ENCODE data around the gene GAMT.

Gene GAMT

GRCh38 chr19:1399745-1400144, 1.6 kb downstream of the GAMT start:
- ATAC-seq = no peak

- no peak for ATAC-seq
These were observed 2.3 kb downstream of the GAMT start for GRCh38 chr19:1399079-1399478.

GRCh38 chr19:1397838-1398237, 3.5 kb downstream of the GAMT start:
- ATAC-seq = no peak

- ATAC-seq = no peak
These were observed 4.3 kb downstream of the GAMT start for GRCh38 chr19:1396768-1397679.

- ATAC-seq = no peak
These were observed 5.1 kb downstream of the GAMT start for GRCh38 chr19:1396019-1396767.

GRCh38 chr19:1395194-1396018, 5.9 kb downstream of the GAMT start:
- ATAC-seq = no peak

GRCh38 chr19:1394252-1395193, 6.8 kb downstream of the GAMT start:
- ATAC-seq = no peak

- ATAC-seq = no peak
These were observed 7.5 kb downstream of the GAMT start for GRCh38 chr19:1393841-1394240.

- ATAC-seq = no peak
These were observed 8.3 kb downstream of the GAMT start for GRCh38 chr19:1392939-1393530.

GRCh38 chr19:1392407-1392806, 8.9 kb downstream of the GAMT start:
- ATAC-seq = no peak

GRCh38 chr19:1390890-1391423, 10.4 kb downstream of the GAMT start:
- no peak for ATAC-seq

GRCh38 chr19:1389033-1389940, 12.1 kb downstream of the GAMT start:
- ATAC-seq = no peak

- ATAC-seq = no peak
These were observed 12.7 kb downstream of the GAMT start for GRCh38 chr19:1388637-1389026.

GRCh38 chr19:1387684-1388636, 13.4 kb downstream of the GAMT start:
- ATAC-seq = no peak

GRCh38 chr19:1386945-1387683, 14.2 kb downstream of the GAMT start:
- ATAC-seq = no peak

GRCh38 chr19:1385816-1386215, 15.5 kb downstream of the GAMT start:
- no peak for ATAC-seq

GRCh38 chr19:1384478-1385110, 16.7 kb downstream of the GAMT start:
- no peak for ATAC-seq

GRCh38 chr19:1384085-1384462, 17.3 kb downstream of the GAMT start:
- ATAC-seq = no peak

Data from activated CD4-positive, CD25-positive, alpha-beta regulatory T cell treated with anti-CD3 and anti-CD28 coated beads, Interleukin-2, amount 50 U/mL, for 24 hours (primary cell).